H1 (cell line): ENCODE measurements around the gene RNF212. TPM values are rescaled to one million over a fixed set of nuclear protein-coding genes. Genes with fewer than 3 reads are reported as not detected.
A peak's percentile ranks its signal among the peaks of the same experiment; 100 is the strongest.

Experiments used
- CEBPB ChIP-seq: IDR thresholded peaks from 2 replicates; pipeline ENCODE4 v1.6.1; 2012; ENCODE audit warnings: low read depth, low read length
- CREB1 ChIP-seq: IDR thresholded peaks from 2 replicates; pipeline ENCODE4 v1.6.1; 2012; ENCODE audit warnings: inconsistent platforms
- CTBP2 ChIP-seq: IDR thresholded peaks from 2 replicates; pipeline ENCODE4 v1.7.0; 2011; ENCODE audit warnings: borderline replicate concordance, mild to moderate bottlenecking, moderate library complexity, mixed read lengths, low read length; ENCODE audit not compliant: insufficient read depth, insufficient read length
- EP300 ChIP-seq, 2 experiments: IDR thresholded peaks; 1 replicate in 1 of 2; 2 replicates in 1 of 2; pipeline ENCODE4 v1.6.1; 2011 to 2012; ENCODE audit warnings: low read depth in 2 of 2, low read length in 2 of 2, mild to moderate bottlenecking in 2 of 2, borderline replicate concordance in 1 of 2, inconsistent platforms in 1 of 2, moderate library complexity in 1 of 2
- GTF2F1 ChIP-seq: IDR thresholded peaks from 2 replicates; pipeline ENCODE4 v1.6.1; 2012; ENCODE audit warnings: low read depth, low read length, improper control_type of control experiment, borderline replicate concordance
- HDAC2 ChIP-seq, 2 experiments: fragments of 300-600 bp in 1 of 2; sonication (generic) in 1 of 2; IDR thresholded peaks; 2 replicates each; pipeline ENCODE4 v1.6.1; 2011 to 2012; ENCODE audit warnings: low read depth in 2 of 2, low read length in 2 of 2, mild to moderate bottlenecking in 2 of 2, moderate library complexity in 2 of 2, borderline replicate concordance in 1 of 2, inconsistent platforms in 1 of 2
- JUN ChIP-seq: IDR thresholded peaks from 2 replicates; pipeline ENCODE4 v1.6.1; 2011; ENCODE audit warnings: low read depth, mild to moderate bottlenecking, improper control_type of control experiment, low read length
- JUND ChIP-seq: IDR thresholded peaks from 2 replicates; pipeline ENCODE4 v1.6.1; 2011; ENCODE audit warnings: mild to moderate bottlenecking, improper control_type of control experiment, low read length
- KDM1A ChIP-seq: fragments of 200-600, 300-600 bp; sonication (generic); IDR thresholded peaks from 2 replicates; pipeline ENCODE4 v1.7.1; 2016; ENCODE audit warnings: mild to moderate bottlenecking, low read length, borderline replicate concordance
- KDM4A ChIP-seq: IDR thresholded peaks from one replicate; pipeline ENCODE4 v1.7.1; 2012; ENCODE audit warnings: low read depth, mild to moderate bottlenecking, moderate library complexity, low read length, inconsistent platforms; ENCODE audit not compliant: severe bottlenecking
- MAFK ChIP-seq: IDR thresholded peaks from 2 replicates; pipeline ENCODE4 v1.6.1; 2012; ENCODE audit warnings: low read depth, mild to moderate bottlenecking, improper control_type of control experiment, low read length
- POLR2A ChIP-seq, 2 experiments: IDR thresholded peaks; 1 replicate in 1 of 2; 2 replicates in 1 of 2; pipeline ENCODE4 v1.6.1; 2011; ENCODE audit warnings: low read depth in 2 of 2, low read length in 2 of 2, mild to moderate bottlenecking in 2 of 2; ENCODE audit errors: control extremely low read depth in 1 of 2
- POLR2AphosphoS5 ChIP-seq: IDR thresholded peaks from 2 replicates; pipeline ENCODE4 v1.6.1; 2011; ENCODE audit warnings: low read depth, low read length
- RBBP5 ChIP-seq: IDR thresholded peaks from 2 replicates; pipeline ENCODE4 v1.7.1; 2012; ENCODE audit warnings: low read depth, mild to moderate bottlenecking, inconsistent platforms, low read length, moderate library complexity, borderline replicate concordance
- RXRA ChIP-seq: IDR thresholded peaks from 2 replicates; pipeline ENCODE4 v1.6.1; 2011; ENCODE audit warnings: low read depth, mild to moderate bottlenecking, low read length, moderate library complexity; ENCODE audit not compliant: insufficient read depth
- SAP30 ChIP-seq: fragments of 300-600 bp; sonication (generic); IDR thresholded peaks from 2 replicates; pipeline ENCODE4 v1.7.1; 2012; ENCODE audit warnings: low read length, moderate library complexity, mild to moderate bottlenecking, inconsistent platforms; ENCODE audit not compliant: insufficient read depth, insufficient replicate concordance
- SIX5 ChIP-seq: IDR thresholded peaks from 2 replicates; pipeline ENCODE4 v1.6.1; 2011; ENCODE audit warnings: mild to moderate bottlenecking, low read depth, low read length
- SP1 ChIP-seq: IDR thresholded peaks from 2 replicates; pipeline ENCODE4 v1.6.1; 2011; ENCODE audit warnings: low read depth, low read length
- SP2 ChIP-seq: IDR thresholded peaks from 2 replicates; pipeline ENCODE4 v1.6.1; 2012; ENCODE audit warnings: mild to moderate bottlenecking, low read length, inconsistent platforms
- SP4 ChIP-seq: IDR thresholded peaks from 2 replicates; pipeline ENCODE4 v1.6.1; 2012; ENCODE audit warnings: low read length, inconsistent platforms
- TCF12 ChIP-seq: IDR thresholded peaks from 2 replicates; pipeline ENCODE4 v1.6.1; 2011; ENCODE audit warnings: low read depth, mild to moderate bottlenecking, low read length
- TEAD4 ChIP-seq: IDR thresholded peaks from 2 replicates; pipeline ENCODE4 v1.6.1; 2012; ENCODE audit warnings: low read depth, low read length, inconsistent platforms, mixed read lengths
- USF2 ChIP-seq: IDR thresholded peaks from 2 replicates; pipeline ENCODE4 v1.6.1; 2011; ENCODE audit warnings: low read length, improper control_type of control experiment
- polyA plus RNA-seq, 7 experiments: library from polyadenylated mRNA; depleted of rRNA in 3 of 7; stranded (reverse) in 5 of 7; unstranded in 2 of 7; fragments of >200 nt in 5 of 7; fragments of 200-250 nt in 2 of 7; gene quantifications; 1 replicate in 5 of 7; 2 replicates in 1 of 7; 4 replicates in 1 of 7; pipeline versions ENCODE4 v1.2.1 to v1.2.3, GENCODE V29; 2011 to 2013; ENCODE audit warnings: missing spikeins in 2 of 7, mixed read lengths in 2 of 7
- total RNA-seq: library from RNA; stranded (reverse); fragmentation: NEBNext Ultra II Directional; extraction: Animal tissue kit (Norgen Biotek cat#: 25700); gene quantifications from 2 replicates; pipeline ENCODE4 v1.2.1, GENCODE V29; 2021
- TF ChIP-seq, protein P1 (sequence below): IDR thresholded peaks from 2 replicates; pipeline ENCODE4 v1.6.1; 2012; ENCODE audit warnings: inconsistent platforms

The RNF212 gene
- total and polyA plus RNA-seq, 2 of the 8 experiments (the other 6 are each of a cell fraction or from before 2014, with no cell fraction given), result 3.4 to 5.4 TPM

DNA sequence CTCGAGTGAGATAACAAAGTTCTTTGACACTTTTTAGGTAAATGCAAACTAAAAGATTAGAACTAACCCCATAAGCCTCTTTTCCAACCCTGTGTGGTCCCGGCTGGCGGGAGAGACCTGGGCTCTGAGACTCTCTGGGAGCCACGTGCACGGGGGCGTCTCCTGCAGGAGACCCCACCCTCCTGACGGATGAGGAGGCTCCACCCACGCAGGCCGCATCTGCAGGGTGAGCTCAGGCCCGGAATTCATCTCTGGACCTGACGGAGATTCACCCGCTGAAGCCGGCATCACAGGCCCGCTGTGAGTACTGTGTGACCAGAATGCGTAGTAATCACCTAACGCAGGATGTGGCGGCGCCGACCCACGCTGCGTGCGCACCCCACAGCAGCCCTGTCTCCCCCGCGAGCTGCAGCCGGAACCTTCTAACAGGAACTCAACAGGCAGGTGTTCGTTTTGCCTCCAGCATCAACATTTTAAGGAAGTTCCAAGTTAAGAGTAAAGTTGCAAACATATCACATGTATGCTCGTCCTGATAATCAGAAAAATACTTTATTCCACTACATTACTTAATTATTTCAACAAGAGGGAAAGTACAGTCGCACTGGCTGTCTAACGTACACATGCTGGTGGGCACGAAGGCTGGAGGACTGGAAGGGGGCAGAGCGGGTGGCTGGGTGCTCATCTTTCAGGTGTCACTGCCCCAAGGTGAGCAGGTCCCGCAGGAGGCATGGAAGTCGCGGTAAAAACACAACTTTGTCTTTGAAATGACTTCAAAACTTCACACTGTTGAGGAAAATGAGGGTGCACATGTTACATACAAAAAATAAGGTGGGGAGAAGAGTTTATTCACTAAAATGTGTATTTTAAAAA lies 57.4 kb downstream of the RNF212 start (continued):
- TF ChIP-seq HDAC2 (IDR thresholded peaks at IDR 0.05; ENCODE audit: borderline replicate concordance in 1 of 2, low read depth in 2 of 2, low read length in 2 of 2) (no peak), POLR2A (IDR thresholded peaks at IDR 0.05; ENCODE audit: control extremely low read depth in 1 of 2, low read depth in 2 of 2, low read length in 2 of 2) (no peak), SP2 (no peak), TCF12 (no peak), GTF2F1 (no peak), POLR2AphosphoS5 (no peak), CTBP2 (no peak), CREB1 (no peak), SAP30 (no peak), SIX5 (no peak), USF2 (0 out of 2 replicates have a peak, but pooled peaks have one; percentile 9), KDM4A (no peak), MAFK (no peak), RBBP5 (no peak), CEBPB (no peak), RXRA (no peak), TEAD4 (0 out of 2 replicates have a peak, but pooled peaks have one; percentile 2), EP300 (IDR thresholded peaks at IDR 0.05; ENCODE audit: borderline replicate concordance in 1 of 2, low read depth in 2 of 2, low read length in 2 of 2) (no peak), JUND (no peak), JUN (no peak), SP1 (no peak), SP4 (no peak), KDM1A (no peak)
- TF ChIP-seq, protein P1, sequence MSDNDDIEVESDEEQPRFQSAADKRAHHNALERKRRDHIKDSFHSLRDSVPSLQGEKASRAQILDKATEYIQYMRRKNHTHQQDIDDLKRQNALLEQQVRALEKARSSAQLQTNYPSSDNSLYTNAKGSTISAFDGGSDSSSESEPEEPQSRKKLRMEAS, result peak; percentile 68
